IMR-90 (cell line): ENCODE results near the gene DPYD. TPM values are rescaled to one million over a fixed set of nuclear protein-coding genes. Genes with fewer than 3 reads are reported as not detected.

ENCODE experiments used
- ATAC-seq: fragments of 200-7000 bp; cut with Tn5 transposase; 2 replicates; pipeline ENCODE4 v1.9.1; 2020; ENCODE audit warnings: low read depth, mild to moderate bottlenecking, moderate library complexity
- BruUV-seq: library from RNA; stranded (reverse); fragments of 400-500 nt; replicated peaks from 2 replicates; lab custom pipeline; 2021; lab: Mats Ljungman, UMichigan
- CTCF ChIA-PET: fragments of 300-600 bp; formaldehyde crosslinking; extraction: SDS; loops from one replicate; lab custom pipeline; 2021; ENCODE audit warnings: antibody characterized with exemption; lab: Yijun Ruan, JAX
- POLR2A ChIA-PET: fragments of 300-600 bp; sonication (Branson Sonifier 250); formaldehyde crosslinking; loops from one replicate; lab custom pipeline; 2022; ENCODE audit warnings: antibody characterized with exemption; ENCODE audit not compliant: unreplicated experiment; lab: Charles Lee
- DNase-seq: peaks from one replicate; pipeline ENCODE4 v3.0.0; 2013
- H2AFZ ChIP-seq: replicated peaks from 2 replicates; pipeline ENCODE3; 2013; ENCODE audit warnings: low read length, mild to moderate bottlenecking; ENCODE audit not compliant: poor library complexity
- H2AK5ac ChIP-seq: 2 replicates; pipeline ENCODE4 v1.6.1; 2013; ENCODE audit warnings: low read depth, low read length, inconsistent platforms
- H2AK9ac ChIP-seq: replicated peaks from 2 replicates; pipeline ENCODE3; 2013; ENCODE audit warnings: mild to moderate bottlenecking, low read depth, low read length, moderate library complexity; ENCODE audit not compliant: poor library complexity
- H2BK120ac ChIP-seq: 2 replicates; pipeline ENCODE4 v1.6.1; 2013; ENCODE audit warnings: low read depth, low read length, inconsistent platforms
- H2BK15ac ChIP-seq: 3 replicates; pipeline ENCODE4 v1.6.1; 2013; ENCODE audit warnings: low read depth, low read length, inconsistent platforms
- H2BK20ac ChIP-seq: 2 replicates; pipeline ENCODE4 v1.6.1; 2013; ENCODE audit warnings: low read depth, mild to moderate bottlenecking, inconsistent platforms, low read length, moderate library complexity
- H2BK5ac ChIP-seq: 2 replicates; pipeline ENCODE4 v1.6.1; 2013; ENCODE audit warnings: mild to moderate bottlenecking, low read depth, low read length, inconsistent platforms; ENCODE audit not compliant: poor library complexity, severe bottlenecking
- H3K14ac ChIP-seq: replicated peaks from 2 replicates; pipeline ENCODE4 v1.6.1; 2013; ENCODE audit warnings: low read depth, low read length, inconsistent platforms
- H3K18ac ChIP-seq: 2 replicates; pipeline ENCODE4 v1.6.1; 2013; ENCODE audit warnings: low read depth, low read length, control low read depth
- H3K23ac ChIP-seq: 2 replicates; pipeline ENCODE4 v1.6.1; 2013; ENCODE audit warnings: low read depth, low read length, inconsistent platforms
- H3K27ac ChIP-seq: 2 replicates; pipeline ENCODE4 v1.5.1; 2013; ENCODE audit warnings: mild to moderate bottlenecking, control low read depth, low read length; ENCODE audit not compliant: insufficient read depth
- H3K27me3 ChIP-seq: 2 replicates; pipeline ENCODE4 v1.6.1; 2013; ENCODE audit warnings: low read length; ENCODE audit not compliant: control insufficient read depth, insufficient read depth
- H3K36me3 ChIP-seq: 2 replicates; pipeline ENCODE4 v1.6.1; 2013; ENCODE audit warnings: low read length, mixed read lengths; ENCODE audit not compliant: control insufficient read depth, insufficient read depth
- H3K4ac ChIP-seq: 2 replicates; pipeline ENCODE4 v1.6.1; 2013; ENCODE audit warnings: low read depth, low read length, inconsistent platforms
- H3K4me1 ChIP-seq: 2 replicates; pipeline ENCODE4 v1.6.1; 2013; ENCODE audit warnings: low read length, mixed read lengths; ENCODE audit not compliant: control insufficient read depth, insufficient read depth
- H3K4me2 ChIP-seq: 2 replicates; pipeline ENCODE4 v1.6.1; 2013; ENCODE audit warnings: low read depth, mild to moderate bottlenecking, control low read depth, low read length, moderate library complexity
- H3K4me3 ChIP-seq: 2 replicates; pipeline ENCODE4 v1.5.1; 2013; ENCODE audit warnings: low read depth, mild to moderate bottlenecking, control low read depth, low read length, moderate library complexity; ENCODE audit not compliant: insufficient read depth
- H3K56ac ChIP-seq: 2 replicates; pipeline ENCODE4 v1.6.1; 2013; ENCODE audit warnings: low read length, inconsistent platforms; ENCODE audit not compliant: insufficient read depth; ENCODE audit errors: extremely low read depth
- H3K79me1 ChIP-seq, 2 experiments: 2 replicates each; pipeline ENCODE4 v1.6.1; 2013; ENCODE audit warnings: low read length in 2 of 2, inconsistent platforms in 1 of 2, low read depth in 1 of 2
- H3K9ac ChIP-seq: 2 replicates; pipeline ENCODE4 v1.6.1; 2013; ENCODE audit warnings: low read depth, low read length, control low read depth
- H3K9me1 ChIP-seq: 2 replicates; pipeline ENCODE4 v1.6.1; 2013; ENCODE audit warnings: low read length, inconsistent platforms; ENCODE audit not compliant: insufficient read depth
- H3K9me3 ChIP-seq: 2 replicates; pipeline ENCODE4 v1.6.1; 2013; ENCODE audit warnings: low read length; ENCODE audit not compliant: control insufficient read depth, insufficient read depth
- H4K20me1 ChIP-seq: 2 replicates; pipeline ENCODE4 v1.6.1; 2013; ENCODE audit warnings: low read length, inconsistent platforms; ENCODE audit not compliant: insufficient read depth
- H4K5ac ChIP-seq: 2 replicates; pipeline ENCODE4 v1.6.1; 2013; ENCODE audit warnings: mild to moderate bottlenecking, low read depth, low read length, control low read depth
- H4K8ac ChIP-seq, 2 experiments: 2 replicates each; pipeline ENCODE4 v1.6.1; 2013; ENCODE audit warnings: low read depth in 2 of 2, low read length in 2 of 2, control low read depth in 1 of 2, inconsistent platforms in 1 of 2
- H4K91ac ChIP-seq: 2 replicates; pipeline ENCODE4 v1.6.1; 2013; ENCODE audit warnings: low read depth, low read length, inconsistent platforms; ENCODE audit not compliant: insufficient read depth
- BHLHE40 ChIP-seq: fragments of 150-350 bp; IDR thresholded peaks from 2 replicates; pipeline ENCODE4 v1.6.1; 2016; ENCODE audit warnings: mild to moderate bottlenecking, low read depth, low read length
- CHD1 ChIP-seq: IDR thresholded peaks from 2 replicates; pipeline ENCODE4 v1.6.1; 2012; ENCODE audit warnings: low read depth, low read length, improper control_type of control experiment
- CTCF ChIP-seq: conservative IDR thresholded peaks from 2 replicates; pipeline ENCODE4 v1.5.1; 2012; ENCODE audit warnings: mild to moderate bottlenecking, low read depth, low read length, improper control_type of control experiment
- ELK1 ChIP-seq: fragments of 150-350 bp; IDR thresholded peaks from 2 replicates; pipeline ENCODE4 v1.6.1; 2016; ENCODE audit warnings: low read depth, mild to moderate bottlenecking, low read length, moderate library complexity, borderline replicate concordance
- FOS ChIP-seq: fragments of 150-350 bp; IDR thresholded peaks from 2 replicates; pipeline ENCODE4 v1.6.1; 2016; ENCODE audit warnings: low read depth, low read length
- MAFK ChIP-seq: IDR thresholded peaks from 2 replicates; pipeline ENCODE4 v1.6.1; 2012; ENCODE audit warnings: low read depth, low read length, improper control_type of control experiment
- MAZ ChIP-seq: IDR thresholded peaks from 2 replicates; pipeline ENCODE4 v1.6.1; 2012; ENCODE audit warnings: low read depth, mild to moderate bottlenecking, low read length, improper control_type of control experiment, moderate library complexity, borderline replicate concordance
- MXI1 ChIP-seq: IDR thresholded peaks from 2 replicates; pipeline ENCODE4 v1.6.1; 2012; ENCODE audit warnings: low read depth, mild to moderate bottlenecking, low read length, moderate library complexity, borderline replicate concordance
- NFE2L2 ChIP-seq: fragments of 150-350 bp; IDR thresholded peaks from 2 replicates; pipeline ENCODE4 v1.6.1; 2016; ENCODE audit warnings: low read depth, mild to moderate bottlenecking, low read length
- POLR2A ChIP-seq: IDR thresholded peaks from 2 replicates; pipeline ENCODE4 v1.6.1; 2012; ENCODE audit warnings: mild to moderate bottlenecking, low read depth, low read length
- RAD21 ChIP-seq: IDR thresholded peaks from 2 replicates; pipeline ENCODE4 v1.6.1; 2012; ENCODE audit warnings: low read length, improper control_type of control experiment
- RCOR1 ChIP-seq: IDR thresholded peaks from 2 replicates; pipeline ENCODE4 v1.6.1; 2012; ENCODE audit warnings: mild to moderate bottlenecking, low read length, improper control_type of control experiment; ENCODE audit not compliant: insufficient replicate concordance
- SMC3 ChIP-seq: fragments of 150-350 bp; IDR thresholded peaks from 2 replicates; pipeline ENCODE4 v1.6.1; 2016; ENCODE audit warnings: low read depth, mild to moderate bottlenecking, antibody characterized with exemption, low read length, moderate library complexity
- USF2 ChIP-seq: fragments of 150-350 bp; IDR thresholded peaks from 2 replicates; pipeline ENCODE4 v1.6.1; 2017; ENCODE audit warnings: mild to moderate bottlenecking, antibody characterized with exemption, low read length, low read depth
- dilution Hi-C: fragments of 300-500 bp; cut with HindIII; formaldehyde crosslinking; loops from one replicate; pipeline ENCODE4 v1.14.3; 2018; ENCODE audit warnings: low sequenced_read_pairs; ENCODE audit not compliant: unreplicated experiment
- in situ Hi-C: fragments of 300-500 bp; cut with MboI; formaldehyde crosslinking; loops from 3 replicates; pipeline ENCODE4 v1.14.3; 2019; ENCODE audit warnings: low sequenced_read_pairs, inconsistent platforms, mixed read lengths
- intact Hi-C: fragments of 100-400 bp; cut with micrococcal nuclease; formaldehyde crosslinking; loops from 2 replicates; pipeline ENCODE4 v1.10.0; 2022
- polyA plus RNA-seq, 3 experiments: library from polyadenylated mRNA; depleted of rRNA; stranded (reverse); fragments of >200 nt; gene quantifications; 2 replicates each; pipeline ENCODE4 v1.2.3, GENCODE V29; 2012; ENCODE audit warnings: low replicate concordance in 1 of 3
- total RNA-seq: library from RNA; depleted of rRNA; stranded (reverse); fragments of >200 nt; gene quantifications from 2 replicates; pipeline ENCODE4 v1.2.3, GENCODE V29; 2012

Gene DPYD
- total and polyA plus RNA-seq, 2 of the 4 experiments (the other 2 are of a cell fraction) = 9.3 to 47.3 TPM

GRCh38 chr1:97092824-97093223, 828.0 kb downstream of the DPYD start:
- ATAC-seq = no peak
- Histone ChIP-seq H3K4me1 (peaks cover 7% of the 10 kb centered on the region; the same call in 1 of the 2 replicates), H2BK15ac (no peak overlapping the region), H4K5ac (no peak overlapping the region), H4K20me1 (no peaks in the 10 kb centered on the region), H3K27ac (no peak overlapping the region), H3K14ac (no peak overlapping the region), H4K91ac (no peak overlapping the region), H3K79me1 (no peaks in the 10 kb centered on the region), H2AFZ (no peak overlapping the region), H3K4me3 (no peak overlapping the region), H2AK5ac (no peak overlapping the region), H3K36me3 (no peaks in the 10 kb centered on the region), H4K8ac (no peak overlapping the region), H2BK20ac (no peak overlapping the region), H3K9ac (no peak overlapping the region), H3K9me3 (no peaks in the 10 kb centered on the region), H3K4ac (no peak overlapping the region), H2BK120ac (no peak overlapping the region), H3K4me2 (no peak overlapping the region), H3K27me3 (no peaks in the 10 kb centered on the region), H3K9me1 (no peaks in the 10 kb centered on the region; the same call in 1 of the 2 replicates), H2AK9ac (no peak overlapping the region), H3K18ac (no peak overlapping the region), H3K56ac (no peak overlapping the region), H3K23ac (no peak overlapping the region), H2BK5ac (no peak overlapping the region)
- dilution Hi-C loops (no loop called here), in situ Hi-C loops (no loop called here), intact Hi-C loops (no loop called here)
- TF ChIP-seq MAZ (no peak), NFE2L2 (no peak), CHD1 (no peak), MXI1 (no peak), RAD21 (no peak), BHLHE40 (no peak), POLR2A (no peak), FOS (no peak), RCOR1 (no peak), USF2 (no peak), MAFK (no peak), ELK1 (no peak), CTCF (no peak), SMC3 (no peak)
- ChIA-PET CTCF (interaction anchor here (0.8 kb wide), 1 partner anchor 72 kb away, joined by 3 read pairs; no protein-coding TSS in a partner anchor), POLR2A (no interaction called here)
- no TSS peak for BruUV-seq
- DNase-seq = no peak
